ENCODE results near the gene FAM98C. TPM values are rescaled to one million over a fixed set of nuclear protein-coding genes. Genes with fewer than 3 reads are reported as not detected.

The FAM98C gene
- total and polyA plus RNA-seq, 2 of the 13 experiments (the other 11 are each of a cell fraction or from before 2014, with no cell fraction given): 10.0 to 11.5 TPM

GRCh38 chr19:38402967-38403674 is at the start of gene FAM98C (continued):
- no peak for TF ChIP-seq ZNF850 (CRISPR knock-in tag; conservative IDR thresholded peaks at IDR 0.05)
- no peak for TF ChIP-seq HOXA7 (CRISPR knock-in tag; IDR thresholded peaks at IDR 0.05)
- TF ChIP-seq SP4 (CRISPR knock-in tag; IDR thresholded peaks at IDR 0.05): peak; percentile 100
- peak; percentile 92 for TF ChIP-seq ATF7-NPFF (CRISPR knock-in tag; IDR thresholded peaks at IDR 0.05; ENCODE audit: low read depth)
- TF ChIP-seq ARID2 (CRISPR knock-in tag; IDR thresholded peaks at IDR 0.05; ENCODE audit: borderline replicate concordance): no peak
- peak; percentile 68; the same call in 1 of the 2 replicates for TF ChIP-seq MYPOP (CRISPR knock-in tag; IDR thresholded peaks at IDR 0.05)
- TF ChIP-seq SP140L (CRISPR knock-in tag; IDR thresholded peaks at IDR 0.05; ENCODE audit: borderline replicate concordance): no peak
- peak; percentile 47 for TF ChIP-seq XRCC5 (optimal IDR thresholded peaks at IDR 0.05; ENCODE audit: low read length)
- peak; percentile 88 for TF ChIP-seq PHF21A (CRISPR knock-in tag; IDR thresholded peaks at IDR 0.05)
- TF ChIP-seq PITX1 (CRISPR knock-in tag; IDR thresholded peaks at IDR 0.05): no peak
- peak; percentile 29; the same call in 1 of the 2 replicates for TF ChIP-seq SMAD3 (CRISPR knock-in tag; IDR thresholded peaks at IDR 0.05)
- TF ChIP-seq SSRP1 (CRISPR knock-in tag; IDR thresholded peaks at IDR 0.05): no peak
- TF ChIP-seq ZNF703 (CRISPR knock-in tag; IDR thresholded peaks at IDR 0.05; ENCODE audit: borderline replicate concordance): no peak
- TF ChIP-seq ZNF773 (CRISPR knock-in tag; IDR thresholded peaks at IDR 0.05; ENCODE audit: borderline replicate concordance): 0 out of 2 replicates have a peak, but pooled peaks have one; percentile 17
- TF ChIP-seq MAZ (IDR thresholded peaks at IDR 0.05; ENCODE audit: borderline replicate concordance, low read depth, low read length): peak; percentile 84
- peak; percentile 93 for TF ChIP-seq MAZ (CRISPR knock-in tag; IDR thresholded peaks at IDR 0.05; ENCODE audit: low read depth)
- no peak for TF ChIP-seq FOXK2 (IDR thresholded peaks at IDR 0.05)
- TF ChIP-seq CBFB (CRISPR knock-in tag; IDR thresholded peaks at IDR 0.05): peak; percentile 72; the same call in 1 of the 2 replicates
- TF ChIP-seq ZNF367 (CRISPR knock-in tag; IDR thresholded peaks at IDR 0.05; ENCODE audit: borderline replicate concordance): 0 out of 2 replicates have a peak, but pooled peaks have one; percentile 47
- no peak for TF ChIP-seq ZNF572 (CRISPR knock-in tag; IDR thresholded peaks at IDR 0.05)
- TF ChIP-seq ARHGAP35 (CRISPR knock-in tag; IDR thresholded peaks at IDR 0.05; ENCODE audit: borderline replicate concordance): peak; percentile 63; the same call in 1 of the 2 replicates
- TF ChIP-seq HNRNPL (IDR thresholded peaks at IDR 0.05; ENCODE audit: low read depth, low read length): 0 out of 2 replicates have a peak, but pooled peaks have one; percentile 34
- peak; percentile 47 for TF ChIP-seq PAXIP1 (CRISPR knock-in tag; conservative IDR thresholded peaks at IDR 0.05)
- TF ChIP-seq ZNF543 (CRISPR knock-in tag; IDR thresholded peaks at IDR 0.05): peak; percentile 87; the same call in 1 of the 2 replicates
- no peak for TF ChIP-seq HNF4G (IDR thresholded peaks at IDR 0.05; ENCODE audit: borderline replicate concordance, low read depth, low read length)
- TF ChIP-seq HNF4G (CRISPR knock-in tag; IDR thresholded peaks at IDR 0.05; ENCODE audit: borderline replicate concordance, low read depth): peak; percentile 36; the same call in 1 of the 2 replicates
- no peak for TF ChIP-seq ZNF782 (CRISPR knock-in tag; IDR thresholded peaks at IDR 0.05; ENCODE audit: borderline replicate concordance)
- TF ChIP-seq ZBTB38 (CRISPR knock-in tag; IDR thresholded peaks at IDR 0.05): peak; percentile 52
